Mammary epithelial cell (primary cell): ENCODE results near the gene TRIO.

Experiments
- EZH2 ChIP-seq: IDR thresholded peaks from 2 replicates; pipeline ENCODE4 v1.6.1; 2012; ENCODE audit warnings: low read length, inconsistent platforms, borderline replicate concordance
- TF ChIP-seq, protein P1 (sequence below), 2 donors: IDR thresholded peaks in 1 of 2; conservative IDR thresholded peaks in 1 of 2; 2 replicates each; pipeline ENCODE4 v1.5.1; 2011 to 2012; ENCODE audit warnings: inconsistent platforms in 2 of 2, low read length in 2 of 2, mild to moderate bottlenecking in 2 of 2, control low read depth in 1 of 2, low read depth in 1 of 2; ENCODE audit not compliant: insufficient read depth in 1 of 2; ENCODE audit errors: extremely low read depth in 1 of 2

DNA sequence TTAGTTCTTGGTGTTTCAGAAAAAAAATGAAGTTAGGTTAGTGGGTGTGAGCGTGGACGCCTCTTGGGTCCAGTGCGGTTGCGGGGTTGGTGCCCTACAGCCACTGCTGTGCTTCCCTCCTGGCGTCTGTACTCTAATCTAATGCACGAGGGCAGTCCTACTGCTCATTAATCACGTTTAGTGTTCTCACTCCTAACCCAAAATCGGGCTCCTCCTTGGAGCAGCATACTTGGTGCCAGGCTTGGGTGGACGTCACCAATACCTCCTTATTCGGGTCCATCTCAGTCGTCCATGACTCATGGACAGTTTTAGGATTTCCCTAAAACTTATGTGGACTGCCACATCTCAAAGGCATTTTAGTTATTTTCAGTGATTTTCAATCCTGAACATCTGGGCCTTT lies 41.6 kb downstream of the TRIO start:
- TF ChIP-seq, protein P1, sequence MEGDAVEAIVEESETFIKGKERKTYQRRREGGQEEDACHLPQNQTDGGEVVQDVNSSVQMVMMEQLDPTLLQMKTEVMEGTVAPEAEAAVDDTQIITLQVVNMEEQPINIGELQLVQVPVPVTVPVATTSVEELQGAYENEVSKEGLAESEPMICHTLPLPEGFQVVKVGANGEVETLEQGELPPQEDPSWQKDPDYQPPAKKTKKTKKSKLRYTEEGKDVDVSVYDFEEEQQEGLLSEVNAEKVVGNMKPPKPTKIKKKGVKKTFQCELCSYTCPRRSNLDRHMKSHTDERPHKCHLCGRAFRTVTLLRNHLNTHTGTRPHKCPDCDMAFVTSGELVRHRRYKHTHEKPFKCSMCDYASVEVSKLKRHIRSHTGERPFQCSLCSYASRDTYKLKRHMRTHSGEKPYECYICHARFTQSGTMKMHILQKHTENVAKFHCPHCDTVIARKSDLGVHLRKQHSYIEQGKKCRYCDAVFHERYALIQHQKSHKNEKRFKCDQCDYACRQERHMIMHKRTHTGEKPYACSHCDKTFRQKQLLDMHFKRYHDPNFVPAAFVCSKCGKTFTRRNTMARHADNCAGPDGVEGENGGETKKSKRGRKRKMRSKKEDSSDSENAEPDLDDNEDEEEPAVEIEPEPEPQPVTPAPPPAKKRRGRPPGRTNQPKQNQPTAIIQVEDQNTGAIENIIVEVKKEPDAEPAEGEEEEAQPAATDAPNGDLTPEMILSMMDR (conservative IDR thresholded peaks at IDR 0.05 in 1 of 2, IDR thresholded peaks at IDR 0.05 in 1 of 2; ENCODE audit: extremely low read depth in 1 of 2, insufficient read depth in 1 of 2, low read depth in 1 of 2, low read length in 2 of 2): no peak
- no peak for TF ChIP-seq EZH2
